OCI-LY7 (cell line): ENCODE measurements around the gene COL18A1. TPM values are rescaled to one million over a fixed set of nuclear protein-coding genes. Genes with fewer than 3 reads are reported as not detected.

Experiments used
- BruUV-seq: library from RNA; stranded (reverse); fragments of 400-500 nt; replicated peaks from 2 replicates; lab custom pipeline; 2021; lab: Mats Ljungman, UMichigan
- CTCF ChIA-PET: fragments of 300-600 bp; sonication (Branson Sonifier 250); formaldehyde crosslinking; loops from one replicate; lab custom pipeline; 2022; ENCODE audit warnings: antibody characterized with exemption; ENCODE audit not compliant: unreplicated experiment; lab: Charles Lee
- POLR2A ChIA-PET: fragments of 300-600 bp; sonication (Branson Sonifier 250); formaldehyde crosslinking; loops from one replicate; lab custom pipeline; 2022; ENCODE audit warnings: antibody characterized with exemption; lab: Charles Lee
- DNase-seq: peaks from one replicate; pipeline ENCODE4 v3.0.0-alpha.2; 2015; ENCODE audit warnings: low spot score
- H2AFZ ChIP-seq: fragments of 200-600 bp; sonication (generic), shearing (Covaris generic); 2 replicates; pipeline ENCODE4 v1.6.1; 2014; ENCODE audit warnings: mild to moderate bottlenecking, antibody characterized with exemption, low read length, moderate library complexity
- H3K27ac ChIP-seq: fragments of 200-600 bp; sonication (generic); 2 replicates; pipeline ENCODE4 v1.5.1; 2014; ENCODE audit warnings: mixed run types, low read depth, mild to moderate bottlenecking, moderate library complexity, low read length, inconsistent platforms; ENCODE audit not compliant: poor library complexity, severe bottlenecking
- H3K36me3 ChIP-seq: fragments of 200-600 bp; sonication (generic); 2 replicates; pipeline ENCODE4 v1.6.1; 2014; ENCODE audit warnings: mild to moderate bottlenecking, antibody characterized with exemption, low read length, moderate library complexity, mixed read lengths; ENCODE audit not compliant: insufficient read depth
- H3K4me1 ChIP-seq: fragments of 200-600 bp; sonication (generic); 2 replicates; pipeline ENCODE4 v1.5.1; 2014; ENCODE audit warnings: mild to moderate bottlenecking, low read length; ENCODE audit not compliant: insufficient read depth, poor library complexity, severe bottlenecking
- H3K4me2 ChIP-seq: fragments of 200-600 bp; sonication (generic); 2 replicates; pipeline ENCODE4 v1.6.1; 2014; ENCODE audit warnings: mild to moderate bottlenecking, low read length
- H3K4me3 ChIP-seq: fragments of 200-600 bp; sonication (generic); 2 replicates; pipeline ENCODE4 v1.5.1; 2014; ENCODE audit warnings: mild to moderate bottlenecking, low read depth, low read length; ENCODE audit not compliant: poor library complexity, severe bottlenecking
- H3K79me2 ChIP-seq: fragments of 200-600 bp; sonication (generic); 2 replicates; pipeline ENCODE4 v1.6.1; 2016; ENCODE audit warnings: low read depth, mild to moderate bottlenecking, low read length, moderate library complexity, mixed read lengths; ENCODE audit not compliant: insufficient read depth
- H3K9me2 ChIP-seq: fragments of 200-600 bp; sonication (generic); 2 replicates; pipeline ENCODE4 v1.6.1; 2016; ENCODE audit warnings: mild to moderate bottlenecking, low read length, mixed read lengths; ENCODE audit not compliant: insufficient read depth
- H3K9me3 ChIP-seq: fragments of 200-600 bp; sonication (generic); 2 replicates; pipeline ENCODE4 v1.6.1; 2014; ENCODE audit warnings: mild to moderate bottlenecking, mixed run types, low read length, mixed read lengths
- H4K20me1 ChIP-seq: fragments of 200-600 bp; sonication (generic); 2 replicates; pipeline ENCODE4 v1.6.1; 2014; ENCODE audit warnings: mild to moderate bottlenecking, antibody characterized with exemption, low read length, moderate library complexity, mixed read lengths; ENCODE audit not compliant: insufficient read depth
- CTCF ChIP-seq: fragments of 200-600 bp; sonication (generic); conservative IDR thresholded peaks from 2 replicates; pipeline ENCODE4 v1.5.1; 2014; ENCODE audit warnings: mild to moderate bottlenecking, antibody characterized with exemption, low read length, moderate library complexity, mixed read lengths
- EZH2phosphoT487 ChIP-seq: fragments of 200-600 bp; sonication (generic); IDR thresholded peaks from 2 replicates; pipeline ENCODE4 v1.6.1; 2018; ENCODE audit warnings: low read depth, borderline replicate concordance, mild to moderate bottlenecking, mixed run types, antibody characterized with exemption, low read length, moderate library complexity, mixed read lengths
- intact Hi-C: fragments of 100-400 bp; cut with micrococcal nuclease; formaldehyde crosslinking; loops from one replicate; pipeline ENCODE4 v1.10.0; 2022; ENCODE audit not compliant: unreplicated experiment
- total RNA-seq, 2 experiments: library from RNA; depleted of rRNA in 1 of 2; stranded (reverse); fragments of >200 nt in 1 of 2; shearing (Covaris generic) in 1 of 2; gene quantifications; 2 replicates each; pipeline ENCODE4 v1.2.3, GENCODE V29; 2014 to 2022

COL18A1 gene
- total RNA-seq, 2 experiments from 2014 or later: 0.23 to 7.4 TPM

DNA sequence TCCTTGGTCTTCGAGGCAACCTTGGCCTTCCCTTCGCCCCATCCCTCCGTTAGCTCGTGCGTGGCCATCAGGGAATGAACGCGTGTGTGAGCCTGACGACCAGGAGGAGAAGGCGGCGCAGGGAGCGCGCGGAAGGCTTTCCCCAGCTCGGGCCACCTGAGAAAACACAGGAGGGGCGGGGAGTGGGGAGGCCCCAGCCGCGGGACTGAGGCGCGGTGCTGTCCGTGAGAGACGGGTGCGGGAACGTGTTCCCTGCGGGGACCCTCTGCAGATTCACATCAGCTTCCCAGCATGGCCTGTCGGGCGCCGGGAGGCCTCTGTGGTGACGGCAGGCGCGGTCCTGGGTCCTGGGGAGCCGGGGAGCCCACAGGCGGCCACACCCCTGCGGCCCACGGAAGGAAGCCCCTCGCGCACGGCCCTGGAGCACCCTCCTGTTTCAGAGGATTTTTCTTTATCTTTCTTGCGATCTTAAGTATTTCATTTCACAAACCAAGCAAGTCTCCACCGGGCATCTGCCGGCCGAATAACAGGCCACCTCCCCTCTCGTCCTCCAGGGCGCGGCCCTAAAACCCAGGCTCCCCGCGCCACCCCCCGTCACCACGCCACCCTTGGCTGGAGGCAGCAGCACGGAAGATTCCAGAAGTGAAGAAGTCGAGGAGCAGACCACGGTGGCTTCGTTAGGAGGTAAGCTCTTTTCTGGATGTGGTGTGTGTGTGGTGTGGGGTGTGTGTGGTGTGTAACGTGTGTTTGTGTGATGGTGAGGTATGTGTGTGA, 71.0 kb downstream of the COL18A1 start:
- DNase-seq: no peak
- no peaks in the 10 kb centered on the region for H3K9me3 ChIP-seq
- BruUV-seq: no TSS peak
- intact Hi-C loops: no loop called here
- H3K4me1 ChIP-seq: peaks cover 5% of the 10 kb centered on the region
- no peak for TF ChIP-seq EZH2phosphoT487
- no peak for TF ChIP-seq CTCF
- no peak overlapping the region for H3K4me3 ChIP-seq
- no peaks in the 10 kb centered on the region for H3K36me3 ChIP-seq
- CTCF ChIA-PET: no interaction called here
- H3K27ac ChIP-seq: no peak overlapping the region
- no peaks in the 10 kb centered on the region for H3K9me2 ChIP-seq
- POLR2A ChIA-PET: no interaction called here
- no peaks in the 10 kb centered on the region for H3K79me2 ChIP-seq
- no peak overlapping the region for H2AFZ ChIP-seq
- no peaks in the 10 kb centered on the region for H4K20me1 ChIP-seq
- no peak overlapping the region for H3K4me2 ChIP-seq

- Histone ChIP-seq H3K9me3 (no peaks in the 10 kb centered on the region), H3K79me2 (no peaks in the 10 kb centered on the region), H3K4me3 (no peak overlapping the region), H3K9me2 (no peaks in the 10 kb centered on the region), H4K20me1 (no peaks in the 10 kb centered on the region), H3K27ac (no peak overlapping the region), H3K36me3 (no peaks in the 10 kb centered on the region), H3K4me1 (peaks cover 5% of the 10 kb centered on the region), H3K4me2 (no peak overlapping the region), H2AFZ (no peak overlapping the region)
- no TSS peak for BruUV-seq
- TF ChIP-seq CTCF (no peak), EZH2phosphoT487 (no peak)
- intact Hi-C loops: no loop called here
- DNase-seq: no peak
- ChIA-PET CTCF (no interaction called here), POLR2A (no interaction called here)
These were observed 71.6 kb downstream of the COL18A1 start for GRCh38 chr21:45476582-45476981.
